HUDEP-2 (cell line): ENCODE results near the gene ASPDH.
"Not testable (repeated sequence)": the region's sequence is repeated elsewhere in the genome, so short reads cannot be mapped to it uniquely, and the experiment has no call there.

ENCODE experiments used
- DNase-seq, 76 experiments: peaks; one replicate each; lab custom pipeline; 2025; ENCODE audit not compliant: unreplicated experiment in 76 of 76; lab: John Stamatoyannopoulos, UW

Gene ASPDH

GRCh38 chr19:50548191-50549058 lies 34.7 kb upstream of the ASPDH start:
- DNase-seq, result no peak

GRCh38 chr19:50547385-50548190 lies 33.9 kb upstream of the ASPDH start:
- DNase-seq, result no peak

- DNase-seq, result no peak
These were observed 33.0 kb upstream of the ASPDH start for GRCh38 chr19:50546527-50547221.

GRCh38 chr19:50542943-50543342 lies 29.2 kb upstream of the ASPDH start:
- no peak for DNase-seq

- DNase-seq, result peak in 74 of 76 experiments; percentile 18 to 92 (median 72)
These were observed 24.1 kb upstream of the ASPDH start for GRCh38 chr19:50537769-50538230.

- no peak for DNase-seq
These were observed 23.6 kb upstream of the ASPDH start for GRCh38 chr19:50537306-50537685.

- DNase-seq, result peak in 1 of 76 experiments; percentile 14
These were observed 23.1 kb upstream of the ASPDH start for GRCh38 chr19:50536662-50537305.

GRCh38 chr19:50535672-50536187 lies 22.0 kb upstream of the ASPDH start:
- no peak for DNase-seq

GRCh38 chr19:50534478-50534877 lies 20.8 kb upstream of the ASPDH start:
- DNase-seq, result no peak

- DNase-seq, result no peak
These were observed 19.2 kb upstream of the ASPDH start for GRCh38 chr19:50532952-50533351.

GRCh38 chr19:50531171-50531612 lies 17.5 kb upstream of the ASPDH start:
- DNase-seq, result no peak

- DNase-seq, result not testable (repeated sequence)
These were observed 14.3 kb upstream of the ASPDH start for GRCh38 chr19:50528052-50528451.

GRCh38 chr19:50522881-50523280 lies 9.2 kb upstream of the ASPDH start:
- no peak for DNase-seq

- DNase-seq, result no peak
These were observed 7.2 kb upstream of the ASPDH start for GRCh38 chr19:50520822-50521465.

GRCh38 chr19:50519006-50519575 lies 5.4 kb upstream of the ASPDH start:
- DNase-seq, result no peak

- no peak for DNase-seq
These were observed 4.6 kb upstream of the ASPDH start for GRCh38 chr19:50518091-50519005.

- DNase-seq, result no peak
These were observed 4.0 kb upstream of the ASPDH start for GRCh38 chr19:50517704-50518075.

- DNase-seq, result no peak
These were observed 3.4 kb upstream of the ASPDH start for GRCh38 chr19:50516964-50517703.
